ENCODE results near the gene LY6G6C. TPM values are rescaled to one million over a fixed set of nuclear protein-coding genes. Genes with fewer than 3 reads are reported as not detected.

LY6G6C gene
- total and polyA plus RNA-seq, 2 of the 13 experiments (the other 11 are each of a cell fraction or from before 2014, with no cell fraction given), result 0.15 TPM; not detected in 1

DNA sequence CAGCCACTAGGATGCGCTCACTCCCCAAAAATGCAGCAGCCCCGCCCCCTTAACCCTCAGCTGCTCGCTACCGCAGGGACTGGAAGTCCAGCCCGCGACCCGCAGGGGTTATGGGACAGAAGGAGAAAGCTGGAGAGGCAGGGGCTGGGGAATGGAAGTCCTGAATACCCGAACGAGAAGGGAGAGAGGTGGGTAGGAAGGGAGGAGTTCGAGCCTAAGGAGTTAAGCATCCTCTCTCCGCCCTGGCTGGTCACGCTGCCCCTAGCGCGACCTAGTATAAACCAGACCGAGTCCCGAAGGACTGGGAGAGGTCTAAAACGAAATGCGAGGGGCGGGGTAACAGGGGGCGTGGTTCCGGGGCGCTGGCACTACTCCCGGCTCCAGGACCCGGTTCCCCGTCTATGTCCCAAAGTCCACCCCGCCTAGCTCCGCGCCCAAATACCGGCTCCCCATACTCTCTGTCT lies 8.0 kb upstream of the LY6G6C start (continued):
- no peak for TF ChIP-seq KLF15 (CRISPR knock-in tag; IDR thresholded peaks at IDR 0.05; ENCODE audit: borderline replicate concordance)
- TF ChIP-seq, protein P1, sequence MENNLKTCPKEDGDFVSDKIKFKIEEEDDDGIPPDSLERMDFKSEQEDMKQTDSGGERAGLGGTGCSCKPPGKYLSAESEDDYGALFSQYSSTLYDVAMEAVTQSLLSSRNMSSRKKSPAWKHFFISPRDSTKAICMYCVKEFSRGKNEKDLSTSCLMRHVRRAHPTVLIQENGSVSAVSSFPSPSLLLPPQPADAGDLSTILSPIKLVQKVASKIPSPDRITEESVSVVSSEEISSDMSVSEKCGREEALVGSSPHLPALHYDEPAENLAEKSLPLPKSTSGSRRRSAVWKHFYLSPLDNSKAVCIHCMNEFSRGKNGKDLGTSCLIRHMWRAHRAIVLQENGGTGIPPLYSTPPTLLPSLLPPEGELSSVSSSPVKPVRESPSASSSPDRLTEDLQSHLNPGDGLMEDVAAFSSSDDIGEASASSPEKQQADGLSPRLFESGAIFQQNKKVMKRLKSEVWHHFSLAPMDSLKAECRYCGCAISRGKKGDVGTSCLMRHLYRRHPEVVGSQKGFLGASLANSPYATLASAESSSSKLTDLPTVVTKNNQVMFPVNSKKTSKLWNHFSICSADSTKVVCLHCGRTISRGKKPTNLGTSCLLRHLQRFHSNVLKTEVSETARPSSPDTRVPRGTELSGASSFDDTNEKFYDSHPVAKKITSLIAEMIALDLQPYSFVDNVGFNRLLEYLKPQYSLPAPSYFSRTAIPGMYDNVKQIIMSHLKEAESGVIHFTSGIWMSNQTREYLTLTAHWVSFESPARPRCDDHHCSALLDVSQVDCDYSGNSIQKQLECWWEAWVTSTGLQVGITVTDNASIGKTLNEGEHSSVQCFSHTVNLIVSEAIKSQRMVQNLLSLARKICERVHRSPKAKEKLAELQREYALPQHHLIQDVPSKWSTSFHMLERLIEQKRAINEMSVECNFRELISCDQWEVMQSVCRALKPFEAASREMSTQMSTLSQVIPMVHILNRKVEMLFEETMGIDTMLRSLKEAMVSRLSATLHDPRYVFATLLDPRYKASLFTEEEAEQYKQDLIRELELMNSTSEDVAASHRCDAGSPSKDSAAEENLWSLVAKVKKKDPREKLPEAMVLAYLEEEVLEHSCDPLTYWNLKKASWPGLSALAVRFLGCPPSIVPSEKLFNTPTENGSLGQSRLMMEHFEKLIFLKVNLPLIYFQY (CRISPR knock-in tag; IDR thresholded peaks at IDR 0.05; ENCODE audit: borderline replicate concordance), result peak; percentile 42; the same call in 1 of the 2 replicates
- TF ChIP-seq, protein P2, sequence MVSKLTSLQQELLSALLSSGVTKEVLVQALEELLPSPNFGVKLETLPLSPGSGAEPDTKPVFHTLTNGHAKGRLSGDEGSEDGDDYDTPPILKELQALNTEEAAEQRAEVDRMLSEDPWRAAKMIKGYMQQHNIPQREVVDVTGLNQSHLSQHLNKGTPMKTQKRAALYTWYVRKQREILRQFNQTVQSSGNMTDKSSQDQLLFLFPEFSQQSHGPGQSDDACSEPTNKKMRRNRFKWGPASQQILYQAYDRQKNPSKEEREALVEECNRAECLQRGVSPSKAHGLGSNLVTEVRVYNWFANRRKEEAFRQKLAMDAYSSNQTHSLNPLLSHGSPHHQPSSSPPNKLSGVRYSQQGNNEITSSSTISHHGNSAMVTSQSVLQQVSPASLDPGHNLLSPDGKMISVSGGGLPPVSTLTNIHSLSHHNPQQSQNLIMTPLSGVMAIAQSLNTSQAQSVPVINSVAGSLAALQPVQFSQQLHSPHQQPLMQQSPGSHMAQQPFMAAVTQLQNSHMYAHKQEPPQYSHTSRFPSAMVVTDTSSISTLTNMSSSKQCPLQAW (CRISPR knock-in tag; IDR thresholded peaks at IDR 0.05), result peak; percentile 48; the same call in 1 of the 2 replicates
- TF ChIP-seq, protein P3, sequence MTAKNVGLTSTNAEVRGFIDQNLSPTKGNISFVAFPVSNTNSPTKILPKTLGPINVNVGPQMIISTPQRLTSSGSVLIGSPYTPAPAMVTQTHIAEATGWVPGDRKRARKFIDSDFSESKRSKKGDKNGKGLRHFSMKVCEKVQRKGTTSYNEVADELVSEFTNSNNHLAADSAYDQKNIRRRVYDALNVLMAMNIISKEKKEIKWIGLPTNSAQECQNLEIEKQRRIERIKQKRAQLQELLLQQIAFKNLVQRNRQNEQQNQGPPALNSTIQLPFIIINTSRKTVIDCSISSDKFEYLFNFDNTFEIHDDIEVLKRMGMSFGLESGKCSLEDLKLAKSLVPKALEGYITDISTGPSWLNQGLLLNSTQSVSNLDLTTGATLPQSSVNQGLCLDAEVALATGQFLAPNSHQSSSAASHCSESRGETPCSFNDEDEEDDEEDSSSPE (CRISPR knock-in tag; IDR thresholded peaks at IDR 0.05), result peak; percentile 54; the same call in 1 of the 2 replicates
- TF ChIP-seq, protein P4, sequence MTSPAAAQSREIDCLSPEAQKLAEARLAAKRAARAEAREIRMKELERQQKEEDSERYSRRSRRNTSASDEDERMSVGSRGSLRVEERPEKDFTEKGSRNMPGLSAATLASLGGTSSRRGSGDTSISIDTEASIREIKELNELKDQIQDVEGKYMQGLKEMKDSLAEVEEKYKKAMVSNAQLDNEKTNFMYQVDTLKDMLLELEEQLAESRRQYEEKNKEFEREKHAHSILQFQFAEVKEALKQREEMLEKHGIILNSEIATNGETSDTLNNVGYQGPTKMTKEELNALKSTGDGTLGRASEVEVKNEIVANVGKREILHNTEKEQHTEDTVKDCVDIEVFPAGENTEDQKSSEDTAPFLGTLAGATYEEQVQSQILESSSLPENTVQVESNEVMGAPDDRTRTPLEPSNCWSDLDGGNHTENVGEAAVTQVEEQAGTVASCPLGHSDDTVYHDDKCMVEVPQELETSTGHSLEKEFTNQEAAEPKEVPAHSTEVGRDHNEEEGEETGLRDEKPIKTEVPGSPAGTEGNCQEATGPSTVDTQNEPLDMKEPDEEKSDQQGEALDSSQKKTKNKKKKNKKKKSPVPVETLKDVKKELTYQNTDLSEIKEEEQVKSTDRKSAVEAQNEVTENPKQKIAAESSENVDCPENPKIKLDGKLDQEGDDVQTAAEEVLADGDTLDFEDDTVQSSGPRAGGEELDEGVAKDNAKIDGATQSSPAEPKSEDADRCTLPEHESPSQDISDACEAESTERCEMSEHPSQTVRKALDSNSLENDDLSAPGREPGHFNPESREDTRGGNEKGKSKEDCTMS (CRISPR knock-in tag; conservative IDR thresholded peaks at IDR 0.05), result no peak
- TF ChIP-seq, protein P5, sequence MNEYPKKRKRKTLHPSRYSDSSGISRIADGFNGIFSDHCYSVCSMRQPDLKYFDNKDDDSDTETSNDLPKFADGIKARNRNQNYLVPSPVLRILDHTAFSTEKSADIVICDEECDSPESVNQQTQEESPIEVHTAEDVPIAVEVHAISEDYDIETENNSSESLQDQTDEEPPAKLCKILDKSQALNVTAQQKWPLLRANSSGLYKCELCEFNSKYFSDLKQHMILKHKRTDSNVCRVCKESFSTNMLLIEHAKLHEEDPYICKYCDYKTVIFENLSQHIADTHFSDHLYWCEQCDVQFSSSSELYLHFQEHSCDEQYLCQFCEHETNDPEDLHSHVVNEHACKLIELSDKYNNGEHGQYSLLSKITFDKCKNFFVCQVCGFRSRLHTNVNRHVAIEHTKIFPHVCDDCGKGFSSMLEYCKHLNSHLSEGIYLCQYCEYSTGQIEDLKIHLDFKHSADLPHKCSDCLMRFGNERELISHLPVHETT (CRISPR knock-in tag; conservative IDR thresholded peaks at IDR 0.05), result peak; percentile 84; the same call in 1 of the 2 replicates
- no peak for TF ChIP-seq NRL (CRISPR knock-in tag; IDR thresholded peaks at IDR 0.05; ENCODE audit: borderline replicate concordance)
- no peak for TF ChIP-seq SOX6 (IDR thresholded peaks at IDR 0.05)
- TF ChIP-seq SOX6 (CRISPR knock-in tag; IDR thresholded peaks at IDR 0.05), result peak; percentile 43; the same call in 1 of the 2 replicates
- TF ChIP-seq ZNF772 (CRISPR knock-in tag; IDR thresholded peaks at IDR 0.05), result no peak
- no peak for TF ChIP-seq NFATC3 (CRISPR knock-in tag; IDR thresholded peaks at IDR 0.05)
- TF ChIP-seq, protein P6, sequence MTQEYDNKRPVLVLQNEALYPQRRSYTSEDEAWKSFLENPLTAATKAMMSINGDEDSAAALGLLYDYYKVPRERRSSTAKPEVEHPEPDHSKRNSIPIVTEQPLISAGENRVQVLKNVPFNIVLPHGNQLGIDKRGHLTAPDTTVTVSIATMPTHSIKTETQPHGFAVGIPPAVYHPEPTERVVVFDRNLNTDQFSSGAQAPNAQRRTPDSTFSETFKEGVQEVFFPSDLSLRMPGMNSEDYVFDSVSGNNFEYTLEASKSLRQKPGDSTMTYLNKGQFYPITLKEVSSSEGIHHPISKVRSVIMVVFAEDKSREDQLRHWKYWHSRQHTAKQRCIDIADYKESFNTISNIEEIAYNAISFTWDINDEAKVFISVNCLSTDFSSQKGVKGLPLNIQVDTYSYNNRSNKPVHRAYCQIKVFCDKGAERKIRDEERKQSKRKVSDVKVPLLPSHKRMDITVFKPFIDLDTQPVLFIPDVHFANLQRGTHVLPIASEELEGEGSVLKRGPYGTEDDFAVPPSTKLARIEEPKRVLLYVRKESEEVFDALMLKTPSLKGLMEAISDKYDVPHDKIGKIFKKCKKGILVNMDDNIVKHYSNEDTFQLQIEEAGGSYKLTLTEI (CRISPR knock-in tag; conservative IDR thresholded peaks at IDR 0.05), result no peak
- TF ChIP-seq ZNF781 (CRISPR knock-in tag; IDR thresholded peaks at IDR 0.05; ENCODE audit: borderline replicate concordance, not compliant biosample characterization), result no peak
- no peak; the same call in 1 of the 2 replicates for TF ChIP-seq SIN3A (IDR thresholded peaks at IDR 0.05; ENCODE audit: borderline replicate concordance, low read depth, low read length)
- TF ChIP-seq FLYWCH1 (CRISPR knock-in tag; IDR thresholded peaks at IDR 0.05), result peak; percentile 86; the same call in 1 of the 2 replicates
- TF ChIP-seq FOSL2 (CRISPR knock-in tag; IDR thresholded peaks at IDR 0.05), result no peak; the same call in 1 of the 2 replicates
- TF ChIP-seq PHF20 (CRISPR knock-in tag; IDR thresholded peaks at IDR 0.05), result no peak

Data from HepG2 (cell line).